Erythroblast (primary cell): Measurements from ENCODE around the gene SBNO2.

ENCODE experiments used
- DNase-seq, 2 experiments: peaks; one replicate each; lab custom pipeline; 2025; lab: John Stamatoyannopoulos, UW
- GATA1 ChIP-seq: IDR thresholded peaks from 2 replicates; pipeline ENCODE4 v1.6.1; 2011; ENCODE audit warnings: low read depth, mild to moderate bottlenecking, control low read depth, low read length, moderate library complexity
- POLR2A ChIP-seq: IDR thresholded peaks from 2 replicates; pipeline ENCODE4 v1.6.1; 2011; ENCODE audit warnings: mild to moderate bottlenecking, low read length

SBNO2 gene

DNA sequence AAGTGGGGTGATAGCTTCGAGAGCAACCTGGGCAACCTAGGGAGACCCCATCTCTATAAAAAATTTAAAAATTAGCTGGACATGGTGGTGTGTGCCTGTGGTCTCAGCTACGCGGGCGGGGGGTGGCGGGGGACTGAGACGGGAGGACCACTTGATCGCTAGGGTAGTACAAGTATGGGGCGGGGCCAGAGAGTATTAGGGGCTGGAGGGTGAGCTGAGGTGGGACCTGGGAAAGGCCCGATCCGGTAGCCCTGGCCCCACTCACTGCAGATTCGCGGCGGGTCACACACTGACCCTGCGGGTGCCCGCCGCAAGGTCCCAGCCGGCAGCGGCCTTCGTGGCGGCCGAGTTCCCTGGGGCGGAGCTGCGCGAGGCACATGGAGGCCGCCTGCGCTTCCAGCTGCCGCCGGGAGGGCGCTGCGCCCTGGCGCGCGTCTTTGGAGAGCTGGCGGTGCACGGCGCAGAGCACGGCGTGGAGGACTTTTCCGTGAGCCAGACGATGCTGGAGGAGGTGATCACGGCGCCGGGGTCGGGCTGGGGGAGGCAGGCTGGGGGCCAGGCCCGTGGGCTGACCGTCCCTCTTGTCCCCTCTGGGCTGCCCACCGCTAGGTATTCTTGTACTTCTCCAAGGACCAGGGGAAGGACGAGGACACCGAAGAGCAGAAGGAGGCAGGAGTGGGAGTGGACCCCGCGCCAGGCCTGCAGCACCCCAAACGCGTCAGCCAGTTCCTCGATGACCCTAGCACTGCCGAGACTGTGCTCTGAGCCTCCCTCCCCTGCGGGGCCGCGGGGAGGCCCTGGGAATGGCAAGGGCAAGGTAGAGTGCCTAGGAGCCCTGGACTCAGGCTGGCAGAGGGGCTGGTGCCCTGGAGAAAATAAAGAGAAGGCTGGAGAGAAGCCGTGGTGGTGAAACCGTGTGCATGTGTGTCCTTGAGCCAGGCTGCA lies 109.1 kb downstream of the SBNO2 start:
- TF ChIP-seq GATA1 (no peak), POLR2A (peak; percentile 6)
- peak; percentile 82 for DNase-seq

DNA sequence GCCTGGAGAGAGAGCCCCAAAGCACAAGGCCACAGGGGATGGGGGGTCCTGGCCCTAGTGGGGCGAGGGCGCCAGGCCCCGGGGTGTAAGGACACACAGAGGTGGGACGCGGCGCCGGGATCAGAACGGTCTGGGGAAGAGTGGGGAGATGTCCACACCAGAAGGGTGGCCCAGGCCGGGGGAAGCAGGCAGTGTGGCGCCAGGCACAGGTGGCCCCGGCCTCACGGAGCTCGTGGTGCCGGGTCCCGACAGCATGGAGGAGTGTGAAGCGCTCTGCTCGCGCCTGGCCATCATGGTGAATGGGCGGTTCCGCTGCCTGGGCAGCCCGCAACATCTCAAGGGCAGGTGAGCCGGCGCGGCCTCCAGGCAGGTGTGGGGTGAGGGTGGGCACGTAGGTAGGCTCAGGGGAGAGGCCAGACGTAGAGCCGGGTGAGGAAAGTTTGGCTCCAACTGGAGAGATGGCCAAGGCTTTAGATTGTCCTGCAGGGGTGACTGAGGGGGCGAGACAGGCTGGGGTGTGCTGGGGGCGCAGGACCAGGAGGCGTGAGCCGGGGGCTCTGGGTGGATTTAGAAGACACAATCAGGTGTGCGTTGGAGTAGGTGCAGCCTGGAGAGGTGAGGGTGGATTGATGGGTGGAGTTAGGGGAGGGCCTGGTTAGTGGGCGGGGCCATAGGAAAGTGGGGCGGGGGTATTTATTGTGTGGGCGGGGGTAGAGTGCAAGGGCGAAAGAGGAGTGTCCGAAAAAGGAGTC lies 110.0 kb downstream of the SBNO2 start:
- no peak for DNase-seq
- TF ChIP-seq POLR2A (no peak), GATA1 (no peak)

DNA sequence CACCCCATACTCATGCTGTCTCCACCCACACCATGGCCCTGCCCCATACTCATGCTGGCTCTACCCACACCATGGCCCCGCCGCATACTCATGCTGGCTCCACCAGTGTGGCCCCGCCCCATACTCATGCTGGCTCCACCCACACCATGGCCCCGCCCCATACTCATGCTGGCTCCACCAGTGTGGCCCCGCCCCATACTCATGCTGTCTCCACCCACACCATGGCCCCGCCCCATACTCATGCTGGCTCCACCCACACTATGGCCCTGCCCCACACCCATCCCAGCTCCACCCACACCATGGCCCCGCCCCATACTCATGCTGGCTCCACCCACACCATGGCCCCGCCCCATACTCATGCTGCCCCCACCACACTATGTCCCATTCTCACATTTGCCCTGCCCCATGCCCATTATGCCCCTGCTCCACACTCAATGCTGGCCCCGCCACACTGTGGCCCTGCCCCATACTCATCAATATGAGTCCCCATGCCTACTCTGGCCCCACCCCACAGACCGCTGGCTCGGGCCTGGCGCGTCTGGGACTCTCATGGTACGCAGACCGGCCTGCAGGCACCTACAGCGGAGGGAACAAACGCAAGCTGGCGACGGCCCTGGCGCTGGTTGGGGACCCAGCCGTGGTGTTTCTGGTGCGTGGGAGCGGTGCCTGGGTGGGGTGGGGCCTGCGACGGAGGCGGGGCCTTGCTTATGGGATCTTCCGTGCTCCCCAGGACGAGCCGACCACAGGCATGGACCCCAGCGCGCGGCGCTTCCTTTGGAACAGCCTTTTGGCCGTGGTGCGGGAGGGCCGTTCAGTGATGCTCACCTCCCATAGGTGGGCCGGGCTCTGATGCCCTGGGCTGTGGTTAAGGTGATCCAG lies 110.8 kb downstream of the SBNO2 start:
- no peak for TF ChIP-seq GATA1
- TF ChIP-seq POLR2A: no peak
- DNase-seq: peak; percentile 85 to 86

DNA sequence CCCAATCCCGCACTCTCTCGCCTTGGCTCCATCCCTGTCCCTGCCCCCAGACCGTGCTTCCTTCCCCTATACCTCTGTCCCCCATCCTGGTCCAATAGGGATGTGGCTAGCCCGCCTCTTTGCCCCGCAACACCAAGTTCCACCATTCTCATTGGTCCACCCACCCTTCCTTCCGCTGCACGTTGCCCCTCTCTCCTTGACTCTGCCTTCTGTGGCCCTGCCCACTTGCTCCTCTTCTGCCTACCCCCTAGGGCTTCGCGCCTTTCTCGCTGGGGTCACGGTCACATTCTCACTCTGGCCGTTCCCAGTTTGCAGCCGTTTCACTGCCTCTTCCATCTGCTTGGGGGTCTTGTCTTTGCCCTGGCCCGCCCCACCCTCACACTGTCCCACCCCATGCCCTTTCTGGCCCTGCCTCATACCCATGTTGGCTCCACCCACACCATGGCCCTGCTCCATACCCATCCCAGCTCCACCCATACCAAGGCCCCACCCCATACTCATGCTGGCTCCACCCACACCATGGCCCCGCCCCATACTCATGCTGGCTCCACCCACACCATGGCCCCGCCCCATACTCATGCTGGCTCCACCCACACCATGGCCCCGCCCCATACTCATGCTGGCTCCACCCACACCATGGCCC lies 111.6 kb downstream of the SBNO2 start:
- DNase-seq: no peak
- TF ChIP-seq POLR2A: no peak

DNA sequence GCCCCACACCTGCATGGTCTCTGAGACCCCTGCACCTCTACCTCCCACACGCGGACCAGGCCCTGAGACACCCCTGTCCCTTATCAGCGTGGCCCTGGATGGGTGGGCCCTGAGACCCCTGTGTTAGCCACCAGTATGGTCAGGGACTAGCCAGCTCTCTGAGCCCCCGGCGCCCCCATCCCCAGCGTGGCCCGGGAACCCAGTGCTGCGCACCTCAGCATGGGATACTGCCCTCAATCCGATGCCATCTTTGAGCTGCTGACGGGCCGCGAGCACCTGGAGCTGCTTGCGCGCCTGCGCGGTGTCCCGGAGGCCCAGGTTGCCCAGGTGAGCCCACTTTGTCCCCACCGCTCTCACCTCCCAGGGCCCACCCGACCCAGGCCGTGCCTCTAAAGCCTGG lies 112.1 kb downstream of the SBNO2 start:
- no peak for DNase-seq
- TF ChIP-seq POLR2A: no peak
- TF ChIP-seq GATA1: no peak

DNA sequence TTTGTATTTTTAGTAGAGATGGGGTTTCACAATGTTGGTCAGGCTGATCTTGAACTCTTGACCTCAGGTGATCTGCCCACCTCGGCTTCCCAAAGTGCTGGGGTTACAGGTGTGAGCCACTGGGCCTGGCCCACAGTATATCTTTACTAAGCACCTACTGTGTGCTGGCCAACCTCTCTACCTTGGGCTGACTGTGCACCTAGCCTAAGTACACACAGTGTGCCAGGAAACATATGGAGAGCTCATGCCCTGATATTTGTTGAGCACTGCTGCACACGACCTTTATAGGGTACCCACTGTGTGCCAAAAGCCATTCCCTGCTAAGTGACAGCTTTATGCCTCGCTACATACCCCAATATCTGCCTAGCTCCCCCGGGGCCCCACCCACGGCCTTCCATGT lies 113.4 kb downstream of the SBNO2 start:
- TF ChIP-seq GATA1: no peak
- TF ChIP-seq POLR2A: no peak
- DNase-seq: no peak

DNA sequence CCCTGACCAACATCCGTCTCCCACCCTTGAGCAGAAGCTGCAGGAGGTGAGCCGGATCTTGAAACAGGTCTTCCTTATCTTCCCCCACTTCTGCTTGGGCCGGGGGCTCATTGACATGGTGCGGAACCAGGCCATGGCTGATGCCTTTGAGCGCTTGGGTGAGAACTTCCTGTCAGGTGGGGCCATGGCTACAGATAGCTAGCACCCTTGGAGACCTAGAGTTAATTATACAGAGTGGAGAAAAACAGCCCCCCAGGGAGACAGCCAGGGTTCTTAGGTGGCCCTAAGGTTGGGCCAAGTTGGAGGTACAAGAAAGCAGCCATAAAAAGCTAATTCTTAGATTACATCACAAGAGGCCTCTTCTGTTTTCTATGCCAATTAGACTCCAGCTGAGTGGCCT lies 116.0 kb downstream of the SBNO2 start:
- TF ChIP-seq POLR2A (no peak), GATA1 (no peak)
- DNase-seq: no peak
